Heart right ventricle (tissue), 16 donors: Measurements from ENCODE around the gene DPP10. TPM values are rescaled to one million over a fixed set of nuclear protein-coding genes. Genes with fewer than 3 reads are reported as not detected.

Experiments
- ATAC-seq, 8 donors: fragments of 200-7000 bp; cut with Tn5 transposase; one replicate each; pipeline ENCODE4 v1.9.1; 2020; ENCODE audit warnings: mild to moderate bottlenecking in 8 of 8, moderate library complexity in 8 of 8, moderate number of reproducible peaks in 1 of 8
- DNase-seq, 2 donors: peaks; one replicate each; pipeline ENCODE4 v3.0.0-alpha.2; 2020
- H3K27ac ChIP-seq, 10 donors: fragments of 200-600 bp; sonication (generic) in 2 of 10; one replicate each; pipeline versions ENCODE4 v1.5.0 to v1.8.0; 2020 to 2022; ENCODE audit warnings: mild to moderate bottlenecking in 3 of 10
- H3K27me3 ChIP-seq, 7 donors: fragments of 200-600 bp; one replicate each; pipeline ENCODE4 v1.8.0; 2021 to 2022; ENCODE audit warnings: mild to moderate bottlenecking in 2 of 7
- H3K36me3 ChIP-seq, 9 donors: fragments of 200-600 bp; sonication (generic) in 1 of 9; one replicate each; pipeline versions ENCODE4 v1.5.0 to v1.8.0; 2020 to 2022; ENCODE audit warnings: mild to moderate bottlenecking in 2 of 9
- H3K4me1 ChIP-seq, 9 donors: fragments of 200-600 bp; sonication (generic) in 1 of 9; one replicate each; pipeline versions ENCODE4 v1.5.0 to v1.8.0; 2020 to 2022; ENCODE audit warnings: mild to moderate bottlenecking in 4 of 9
- H3K4me3 ChIP-seq, 10 donors: fragments of 200-600 bp; sonication (generic) in 2 of 10; one replicate each; pipeline versions ENCODE4 v1.5.0 to v1.8.0; 2020 to 2022; ENCODE audit warnings: mild to moderate bottlenecking in 7 of 10, moderate library complexity in 2 of 10
- H3K9me3 ChIP-seq, 11 donors: fragments of 200-600 bp in 10 of 11; sonication (generic) in 2 of 11; one replicate each; pipeline versions ENCODE4 v1.5.0 to v1.8.0; 2013 to 2022; ENCODE audit warnings: mild to moderate bottlenecking in 2 of 11, control low read depth in 1 of 11, moderate library complexity in 1 of 11
- WGBS, 2 donors: extraction: QIAGEN DNeasy Blood & Tissue Kit; methylation state at CpG; one replicate each; pipeline ENCODE4 v1.1.7; 2013; ENCODE audit warnings: inconsistent platforms in 1 of 2; 5-methylcytosine and 5-hydroxymethylcytosine counted together
- intact Hi-C, 10 donors: fragments of 100-400 bp; cut with DNase I; formaldehyde crosslinking; loops; one replicate each; pipeline versions ENCODE4 v1.11.1 to v1.14.2; 2022
- polyA plus RNA-seq, 2 donors: library from polyadenylated mRNA; stranded (reverse); fragments of 200-250 nt; gene quantifications; one replicate each; pipeline ENCODE4 v1.2.3, GENCODE V29; 2013
- total RNA-seq, 10 donors: library from RNA; stranded (reverse); fragmentation: NEBNext Ultra II Directional in 3 of 10; extraction: Animal tissue kit (Norgen Biotek cat#: 25700) in 3 of 10; gene quantifications; one replicate each; pipeline versions ENCODE4 v1.2.1 to v1.2.4, GENCODE V29; 2021 to 2023
- TF ChIP-seq, protein P1 (sequence below), 9 donors: fragments of 200-600 bp; sonication (generic) in 2 of 9; IDR thresholded peaks; one replicate each; pipeline versions ENCODE4 v1.5.0 to v1.8.0; 2021 to 2022; ENCODE audit warnings: antibody characterized with exemption in 9 of 9, mild to moderate bottlenecking in 5 of 9, moderate library complexity in 1 of 9
- donor health status: Arrhythmogenic right ventricular cardiomyopathy.
- donor health status: ischemic (EF 13 %, LVEDD 7.1; RV severe dilation, severe dysfunction).
- donor health status: healthy with polysubstance abuse.
- donor health status: DM: no; HTN: yes; CAD: no.
- donor health status: DM: no; HTN: no; CAD: no.
- donor health status: ischemic (EF 25% LVEDD 6.9; RV normal size, moderate dysfunction).
- donor health status: ischemic (EF 25% LVEDD 5.7; RV mildly dilated, moderate dysfunction).
- donor health status: healthy.
- donor health status: DM: yes; HTN: yes; CAD: no.
- donor health status: Ischemic cardiomyopathy.
- donor health status: ischemic (EF 35%, LVEDD 5.7; RV mildly dilated, moderate dysfunction).
- donor health status: nonischemic (EF 11% LVEDD 7.7; RV severe dilation, severe dysfunction).
- donor health status: DM: yes; HTN: yes; CAD: no.
- donor health status: PGD.
- donor health status: ischemic (EF 29% LVEDD 5.4; RV normal size, mild dysfunction).
- donor health status: nonischemic (EF 23%, LVEDD 6.1; RV moderate dilation, normal function).

The DPP10 gene
- total and polyA plus RNA-seq, 12 donors: 0.15 to 0.49 (median 0.38) TPM; not detected in 9

- no peak for ATAC-seq
- no peak for DNase-seq
- Histone ChIP-seq H3K4me3 (no peak overlapping the region), H3K9me3 (no peaks in the 10 kb centered on the region), H3K27me3 (peaks cover 0 to 3% (median 0%) of the 10 kb centered on the region in 7 donors), H3K27ac (no peak overlapping the region), H3K36me3 (no peaks in the 10 kb centered on the region), H3K4me1 (no peaks in the 10 kb centered on the region)
- intact Hi-C loops: no loop called here
- TF ChIP-seq, protein P1, sequence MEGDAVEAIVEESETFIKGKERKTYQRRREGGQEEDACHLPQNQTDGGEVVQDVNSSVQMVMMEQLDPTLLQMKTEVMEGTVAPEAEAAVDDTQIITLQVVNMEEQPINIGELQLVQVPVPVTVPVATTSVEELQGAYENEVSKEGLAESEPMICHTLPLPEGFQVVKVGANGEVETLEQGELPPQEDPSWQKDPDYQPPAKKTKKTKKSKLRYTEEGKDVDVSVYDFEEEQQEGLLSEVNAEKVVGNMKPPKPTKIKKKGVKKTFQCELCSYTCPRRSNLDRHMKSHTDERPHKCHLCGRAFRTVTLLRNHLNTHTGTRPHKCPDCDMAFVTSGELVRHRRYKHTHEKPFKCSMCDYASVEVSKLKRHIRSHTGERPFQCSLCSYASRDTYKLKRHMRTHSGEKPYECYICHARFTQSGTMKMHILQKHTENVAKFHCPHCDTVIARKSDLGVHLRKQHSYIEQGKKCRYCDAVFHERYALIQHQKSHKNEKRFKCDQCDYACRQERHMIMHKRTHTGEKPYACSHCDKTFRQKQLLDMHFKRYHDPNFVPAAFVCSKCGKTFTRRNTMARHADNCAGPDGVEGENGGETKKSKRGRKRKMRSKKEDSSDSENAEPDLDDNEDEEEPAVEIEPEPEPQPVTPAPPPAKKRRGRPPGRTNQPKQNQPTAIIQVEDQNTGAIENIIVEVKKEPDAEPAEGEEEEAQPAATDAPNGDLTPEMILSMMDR (IDR thresholded peaks at IDR 0.05): no peak
- 25 to 27% methylated on average over 4 of the region's 4 CpGs for WGBS, 2 donors
These were observed 757.5 kb downstream of the DPP10 start for GRCh38 chr2:115199966-115200365.

DNA sequence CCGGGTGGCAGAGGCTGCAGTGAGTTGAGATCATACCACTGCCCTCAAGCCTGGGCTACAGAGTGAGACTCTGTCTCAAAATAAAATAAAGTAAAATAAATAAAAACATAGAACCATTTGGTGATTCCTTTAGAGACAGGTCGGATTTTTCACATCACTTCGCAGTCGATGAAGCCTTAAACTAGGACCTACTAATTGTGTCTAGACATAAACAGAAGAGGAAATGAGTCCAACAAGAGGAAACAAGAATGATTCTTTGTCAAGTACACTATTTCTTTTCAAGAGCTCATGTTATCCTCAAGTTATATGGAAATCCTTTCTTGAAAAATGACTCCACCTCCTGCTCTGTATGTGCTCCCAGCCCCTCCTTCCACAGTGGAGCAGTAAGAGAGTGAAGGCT, 758.9 kb downstream of the DPP10 start:
- Histone ChIP-seq H3K27me3 (no peaks in the 10 kb centered on the region), H3K9me3 (peaks cover 0 to 5% (median 0%) of the 10 kb centered on the region in 11 donors), H3K4me3 (no peak overlapping the region), H3K27ac (no peak overlapping the region), H3K4me1 (no peaks in the 10 kb centered on the region), H3K36me3 (no peaks in the 10 kb centered on the region)
- TF ChIP-seq, protein P1 (IDR thresholded peaks at IDR 0.05): no peak
- WGBS, 2 donors: 85 to 92% methylated on average over 4 of the region's 4 CpGs
- intact Hi-C loops: no loop called here
- ATAC-seq: no peak
- no peak for DNase-seq

- no peak overlapping the region for H3K4me3 ChIP-seq
- ATAC-seq (no peak), DNase-seq (no peak)
- no peaks in the 10 kb centered on the region for H3K27me3 ChIP-seq
- H3K4me1 ChIP-seq: no peaks in the 10 kb centered on the region
- peaks cover 0 to 13% (median 0%) of the 10 kb centered on the region in 11 donors for H3K9me3 ChIP-seq
- TF ChIP-seq, protein P1 (IDR thresholded peaks at IDR 0.05): no peak
- no peaks in the 10 kb centered on the region for H3K36me3 ChIP-seq
- intact Hi-C loops: loop anchor here in 1 of 10 donors (1.0 kb wide), 1 partner anchor 34 kb away; no protein-coding TSS in a partner anchor
- no peak overlapping the region for H3K27ac ChIP-seq
- WGBS, 2 donors: 53 to 54% methylated on average over 3 of the region's 3 CpGs
These were observed 766.2 kb downstream of the DPP10 start for GRCh38 chr2:115208493-115209164.

DNA sequence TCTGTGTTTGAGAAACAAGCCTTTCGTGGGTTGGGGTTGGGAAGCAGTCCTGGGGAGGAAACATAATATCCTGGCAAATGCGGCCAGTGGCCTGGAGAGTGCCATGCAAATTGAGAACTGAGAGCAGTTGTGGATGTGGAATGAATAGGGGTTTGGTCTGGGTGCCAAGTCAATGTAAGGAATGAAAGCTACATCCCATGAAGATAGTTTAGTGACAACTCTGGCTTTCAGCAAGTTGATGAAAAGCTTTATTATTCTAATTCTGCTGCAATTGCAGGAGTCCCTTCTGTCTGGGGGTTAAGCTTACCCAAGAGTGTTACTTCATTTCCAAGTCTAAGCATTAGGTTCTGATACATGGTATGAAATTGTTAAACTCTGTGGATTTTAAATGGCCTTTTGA, 771.6 kb downstream of the DPP10 start:
- ATAC-seq: no peak
- 62 to 66% methylated on average over 2 of the region's 2 CpGs for WGBS, 2 donors

More for the DNA sequence above, 771.6 kb downstream of the DPP10 start:
- Histone ChIP-seq H3K36me3 (no peaks in the 10 kb centered on the region), H3K27me3 (no peaks in the 10 kb centered on the region), H3K27ac (no peak overlapping the region), H3K4me1 (no peaks in the 10 kb centered on the region), H3K4me3 (no peak overlapping the region), H3K9me3 (peaks cover 0 to 8% (median 0%) of the 10 kb centered on the region in 11 donors)
- intact Hi-C loops: no loop called here
- TF ChIP-seq, protein P1 (IDR thresholded peaks at IDR 0.05): no peak
- DNase-seq: no peak
